Measurements from ENCODE around the gene FUT6. TPM values are rescaled to one million over a fixed set of nuclear protein-coding genes. Genes with fewer than 3 reads are reported as not detected.

The FUT6 gene
- total RNA-seq, 6 experiments from 2014 or later, result not detected

Other genes starting within 250 kb of the FUT6 start
- 10 to 100 TPM; 30.4 to 41.8 (median 37.3) TPM for gene SAFB2, start 216.9 kb downstream of the FUT6 start, total RNA-seq (2021; fragmentation: NEBNext Ultra II Directional; extraction: Animal tissue kit (Norgen Biotek cat#: 25700))
- 10 to 100 TPM; 41.7 to 53.6 (median 49.3) TPM for gene SAFB, start 216.6 kb downstream of the FUT6 start, total RNA-seq (2021; fragmentation: NEBNext Ultra II Directional; extraction: Animal tissue kit (Norgen Biotek cat#: 25700))
- 10 to 100 TPM; 77.9 to 91.6 (median 80.1) TPM for gene MICOS13, start 159.2 kb downstream of the FUT6 start, total RNA-seq (2021; fragmentation: NEBNext Ultra II Directional; extraction: Animal tissue kit (Norgen Biotek cat#: 25700))
- gene HSD11B1L, start 158.7 kb downstream of the FUT6 start, total RNA-seq (2021; fragmentation: NEBNext Ultra II Directional; extraction: Animal tissue kit (Norgen Biotek cat#: 25700)), result 1 to 10 TPM; 3.5 to 9.1 (median 4.5) TPM
- gene RPL36, start 149.4 kb downstream of the FUT6 start, total RNA-seq (2021; fragmentation: NEBNext Ultra II Directional; extraction: Animal tissue kit (Norgen Biotek cat#: 25700)), result 100 to 1,000 TPM; 712 to 903 (median 850) TPM
- gene LONP1, start 119.6 kb downstream of the FUT6 start, total RNA-seq (2021; fragmentation: NEBNext Ultra II Directional; extraction: Animal tissue kit (Norgen Biotek cat#: 25700)), result 10 to 100 TPM; 67.9 to 86.0 (median 72.9) TPM
- not detected for gene CATSPERD, start 119.1 kb downstream of the FUT6 start, total RNA-seq (2021; fragmentation: NEBNext Ultra II Directional; extraction: Animal tissue kit (Norgen Biotek cat#: 25700))
- gene PRR22, start 55.0 kb downstream of the FUT6 start, total RNA-seq (2021; fragmentation: NEBNext Ultra II Directional; extraction: Animal tissue kit (Norgen Biotek cat#: 25700)), result 1 to 10 TPM in 5 of 6 experiments, under 1 TPM in 1; 0.92 to 1.6 (median 1.4) TPM
- gene DUS3L, start 48.5 kb downstream of the FUT6 start, total RNA-seq (2021; fragmentation: NEBNext Ultra II Directional; extraction: Animal tissue kit (Norgen Biotek cat#: 25700)), result 10 to 100 TPM; 15.6 to 20.5 (median 18.3) TPM
- not detected for gene NRTN, start 34.6 kb downstream of the FUT6 start, total RNA-seq (2021; fragmentation: NEBNext Ultra II Directional; extraction: Animal tissue kit (Norgen Biotek cat#: 25700))
- gene FUT3, start 11.7 kb upstream of the FUT6 start, total RNA-seq (2021; fragmentation: NEBNext Ultra II Directional; extraction: Animal tissue kit (Norgen Biotek cat#: 25700)), result not detected
- not detected for gene FUT5, start 30.8 kb upstream of the FUT6 start, total RNA-seq (2021; fragmentation: NEBNext Ultra II Directional; extraction: Animal tissue kit (Norgen Biotek cat#: 25700))
- 100 to 1,000 TPM; 277 to 334 (median 300) TPM for gene NDUFA11, start 64.1 kb upstream of the FUT6 start, total RNA-seq (2021; fragmentation: NEBNext Ultra II Directional; extraction: Animal tissue kit (Norgen Biotek cat#: 25700))
- 1 to 10 TPM; 1.8 to 2.4 (median 1.9) TPM for gene VMAC, start 65.2 kb upstream of the FUT6 start, total RNA-seq (2021; fragmentation: NEBNext Ultra II Directional; extraction: Animal tissue kit (Norgen Biotek cat#: 25700))
- 1 to 10 TPM; 2.2 to 2.7 (median 2.3) TPM for gene CAPS, start 74.6 kb upstream of the FUT6 start, total RNA-seq (2021; fragmentation: NEBNext Ultra II Directional; extraction: Animal tissue kit (Norgen Biotek cat#: 25700))
- gene RANBP3, start 138.4 kb upstream of the FUT6 start, total RNA-seq (2021; fragmentation: NEBNext Ultra II Directional; extraction: Animal tissue kit (Norgen Biotek cat#: 25700)), result 10 to 100 TPM; 57.6 to 80.9 (median 70.4) TPM